ENCODE measurements around the gene SESTD1.

DNA sequence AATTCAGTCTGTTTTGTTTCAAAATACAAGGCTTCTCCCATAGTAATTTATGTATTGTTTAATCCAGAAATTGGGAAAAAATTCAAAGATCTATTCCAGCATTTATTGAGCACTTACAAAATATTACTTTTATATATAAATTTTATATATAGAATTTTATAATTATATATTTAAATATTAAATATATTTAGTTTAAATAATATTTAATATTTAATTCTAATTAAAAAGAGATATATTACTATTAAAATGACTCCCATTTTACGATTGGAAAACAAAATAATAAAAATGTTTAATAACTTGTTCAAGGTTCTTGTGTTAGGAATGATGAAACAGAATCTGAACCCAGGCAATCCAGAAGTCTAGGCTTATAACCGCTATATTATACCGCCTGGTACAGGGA is 40.5 kb upstream of the SESTD1 start:
- TF ChIP-seq CTCF (conservative IDR thresholded peaks at IDR 0.05; ENCODE audit: low read depth, low read length) (no peak), EZH2 (IDR thresholded peaks at IDR 0.05; ENCODE audit: borderline replicate concordance, low read depth, low read length, poor library complexity, severe bottlenecking) (no peak)

Measured in A673 (cell line).